ENCODE data around the gene XYLT1. TPM values are rescaled to one million over a fixed set of nuclear protein-coding genes. Genes with fewer than 3 reads are reported as not detected.

The XYLT1 gene
- total RNA-seq, 1 experiment from 2014 or later: not detected

- no peaks in the 10 kb centered on the region for H3F3A ChIP-seq (ENCODE audit: low read length, unreplicated experiment)
- no peaks in the 10 kb centered on the region for H4K20me1 ChIP-seq (ENCODE audit: low read length)
- BruUV-seq (replicated peaks): no TSS peak
- no peak overlapping the region for H3K4me2 ChIP-seq (ENCODE audit: low read length)
- H3K4me3 ChIP-seq (ENCODE audit: low read length): no peak overlapping the region
- TF ChIP-seq EZH2 (IDR thresholded peaks at IDR 0.05; ENCODE audit: low read length, unreplicated experiment): no peak
- H3K79me2 ChIP-seq (ENCODE audit: low read length): no peaks in the 10 kb centered on the region
- H3K4me1 ChIP-seq (ENCODE audit: insufficient read depth, low read length): no peaks in the 10 kb centered on the region
- no peaks in the 10 kb centered on the region for H3K9me2 ChIP-seq (replicated peaks; ENCODE audit: low read length)
- no peak overlapping the region for H3K27ac ChIP-seq (ENCODE audit: low read length)
- H3K36me3 ChIP-seq (ENCODE audit: low read depth, low read length): no peaks in the 10 kb centered on the region
- no peak overlapping the region for H3K9ac ChIP-seq (ENCODE audit: low read length)
- CTCF ChIA-PET: no interaction called here
- no peaks in the 10 kb centered on the region for H3K9me3 ChIP-seq (ENCODE audit: low read length)
- H2AFZ ChIP-seq (ENCODE audit: low read length): no peak overlapping the region
- POLR2A ChIA-PET (ENCODE audit: unreplicated experiment): no interaction called here
- no peaks in the 10 kb centered on the region for H3K27me3 ChIP-seq (ENCODE audit: low read length)
- no peak for ATAC-seq
- no peak for DNase-seq
- intact Hi-C loops (cut with micrococcal nuclease): no loop called here
These were observed 16.5 kb downstream of the XYLT1 start for GRCh38 chr16:17454162-17454730.

GRCh38 chr16:17453364-17454038, 17.3 kb downstream of the XYLT1 start:
- Histone ChIP-seq H2AFZ (ENCODE audit: low read length) (no peak overlapping the region), H3K4me1 (ENCODE audit: insufficient read depth, low read length) (no peaks in the 10 kb centered on the region), H3K9me2 (replicated peaks; ENCODE audit: low read length) (no peaks in the 10 kb centered on the region), H3K27me3 (ENCODE audit: low read length) (no peaks in the 10 kb centered on the region), H4K20me1 (ENCODE audit: low read length) (no peaks in the 10 kb centered on the region), H3K9ac (ENCODE audit: low read length) (no peak overlapping the region), H3K27ac (ENCODE audit: low read length) (no peak overlapping the region), H3K9me3 (ENCODE audit: low read length) (no peaks in the 10 kb centered on the region), H3F3A (ENCODE audit: low read length, unreplicated experiment) (no peaks in the 10 kb centered on the region), H3K36me3 (ENCODE audit: low read depth, low read length) (no peaks in the 10 kb centered on the region), H3K79me2 (ENCODE audit: low read length) (no peaks in the 10 kb centered on the region), H3K4me3 (ENCODE audit: low read length) (no peak overlapping the region), H3K4me2 (ENCODE audit: low read length) (no peak overlapping the region)
- BruUV-seq (replicated peaks): no TSS peak
- no peak for TF ChIP-seq CTCF (conservative IDR thresholded peaks at IDR 0.05; ENCODE audit: low read depth, low read length)
- DNase-seq (no peak), ATAC-seq (no peak)
- POLR2A ChIA-PET (ENCODE audit: unreplicated experiment): no interaction called here
- intact Hi-C loops (cut with micrococcal nuclease): no loop called here
- CTCF ChIA-PET: no interaction called here

- Histone ChIP-seq H4K20me1 (ENCODE audit: low read length) (no peaks in the 10 kb centered on the region), H3K4me2 (ENCODE audit: low read length) (no peak overlapping the region)
- no peak for DNase-seq
These were observed 17.8 kb downstream of the XYLT1 start for GRCh38 chr16:17452922-17453321.

More at GRCh38 chr16:17452922-17453321, 17.8 kb downstream of the XYLT1 start:
- Histone ChIP-seq H3K27me3 (ENCODE audit: low read length) (no peaks in the 10 kb centered on the region), H3K9ac (ENCODE audit: low read length) (no peak overlapping the region), H3K4me1 (ENCODE audit: insufficient read depth, low read length) (no peaks in the 10 kb centered on the region), H2AFZ (ENCODE audit: low read length) (no peak overlapping the region), H3K79me2 (ENCODE audit: low read length) (no peaks in the 10 kb centered on the region), H3F3A (ENCODE audit: low read length, unreplicated experiment) (no peaks in the 10 kb centered on the region), H3K36me3 (ENCODE audit: low read depth, low read length) (no peaks in the 10 kb centered on the region), H3K4me3 (ENCODE audit: low read length) (no peak overlapping the region), H3K27ac (ENCODE audit: low read length) (no peak overlapping the region), H3K9me3 (ENCODE audit: low read length) (no peaks in the 10 kb centered on the region), H3K9me2 (replicated peaks; ENCODE audit: low read length) (no peaks in the 10 kb centered on the region)
- CTCF ChIA-PET: no interaction called here
- no peak for TF ChIP-seq EZH2phosphoT487 (IDR thresholded peaks at IDR 0.05; ENCODE audit: borderline replicate concordance, low read length)
- no peak for TF ChIP-seq EZH2 (IDR thresholded peaks at IDR 0.05; ENCODE audit: low read length, unreplicated experiment)
- TF ChIP-seq CTCF (conservative IDR thresholded peaks at IDR 0.05; ENCODE audit: low read depth, low read length): no peak
- POLR2A ChIA-PET (ENCODE audit: unreplicated experiment): no interaction called here
- intact Hi-C loops (cut with micrococcal nuclease): no loop called here
- BruUV-seq (replicated peaks): no TSS peak
- ATAC-seq: no peak
